ENCODE measurements around the gene SCFD2.

Gene SCFD2

GRCh38 chr4:53113431-53114225, 252.2 kb downstream of the SCFD2 start:
- DNase-seq (ENCODE audit: low read depth), result peak; percentile 46
- TF ChIP-seq CTCF (conservative IDR thresholded peaks at IDR 0.05; ENCODE audit: control insufficient read depth, insufficient read depth, low read depth, low read length), result no peak
- no peak overlapping the region for H3K4me3 ChIP-seq (ENCODE audit: control insufficient read depth, low read depth, low read length)

GRCh38 chr4:53105313-53105712, 260.5 kb downstream of the SCFD2 start:
- H3K4me3 ChIP-seq (ENCODE audit: control insufficient read depth, low read depth, low read length), result no peak overlapping the region
- DNase-seq (ENCODE audit: low read depth), result no peak
- TF ChIP-seq CTCF (conservative IDR thresholded peaks at IDR 0.05; ENCODE audit: control insufficient read depth, insufficient read depth, low read depth, low read length), result no peak

- TF ChIP-seq CTCF (conservative IDR thresholded peaks at IDR 0.05; ENCODE audit: control insufficient read depth, insufficient read depth, low read depth, low read length), result no peak
- DNase-seq (ENCODE audit: low read depth), result no peak
- no peak overlapping the region for H3K4me3 ChIP-seq (ENCODE audit: control insufficient read depth, low read depth, low read length)
Observed at GRCh38 chr4:53103481-53103880, 262.4 kb downstream of the SCFD2 start.

- DNase-seq (ENCODE audit: low read depth), result peak; percentile 63
- no peak overlapping the region for H3K4me3 ChIP-seq (ENCODE audit: control insufficient read depth, low read depth, low read length)
- TF ChIP-seq CTCF (conservative IDR thresholded peaks at IDR 0.05; ENCODE audit: control insufficient read depth, insufficient read depth, low read depth, low read length), result no peak
Observed at GRCh38 chr4:53101191-53101581, 264.7 kb downstream of the SCFD2 start.

- peak; percentile 52 for DNase-seq (ENCODE audit: low read depth)
- H3K4me3 ChIP-seq (ENCODE audit: control insufficient read depth, low read depth, low read length), result no peak overlapping the region
- no peak for TF ChIP-seq CTCF (conservative IDR thresholded peaks at IDR 0.05; ENCODE audit: control insufficient read depth, insufficient read depth, low read depth, low read length)
Observed at GRCh38 chr4:53100501-53101190, 265.2 kb downstream of the SCFD2 start.

GRCh38 chr4:53098681-53099121, 267.2 kb downstream of the SCFD2 start:
- no peak overlapping the region for H3K4me3 ChIP-seq (ENCODE audit: control insufficient read depth, low read depth, low read length)
- DNase-seq (ENCODE audit: low read depth), result peak; percentile 83
- no peak for TF ChIP-seq CTCF (conservative IDR thresholded peaks at IDR 0.05; ENCODE audit: control insufficient read depth, insufficient read depth, low read depth, low read length)

All from fibroblast of mammary gland (primary cell).